GM19455 (cell line): ENCODE results near the gene ZNF546.
"Not testable (repeated sequence)": the region's sequence is repeated elsewhere in the genome, so short reads cannot be mapped to it uniquely, and the experiment has no call there.

Source experiments
- ATAC-seq: cut with Tn5 transposase; IDR thresholded peaks from one replicate; pipeline ENCODE4 v1.9.1; 2021; ENCODE audit not compliant: unreplicated experiment

ZNF546 gene

GRCh38 chr19:39983695-39984300 is 13.1 kb upstream of the ZNF546 start:
- ATAC-seq, result no peak

GRCh38 chr19:39986643-39987042 is 10.2 kb upstream of the ZNF546 start:
- ATAC-seq, result no peak

- no peak for ATAC-seq
Observed at GRCh38 chr19:39987167-39987566, 9.7 kb upstream of the ZNF546 start.

GRCh38 chr19:39987596-39987995 is 9.3 kb upstream of the ZNF546 start:
- ATAC-seq, result no peak

- ATAC-seq, result no peak
Observed at GRCh38 chr19:39993605-39994004, 3.3 kb upstream of the ZNF546 start.

- ATAC-seq, result no peak
Observed at GRCh38 chr19:39994361-39994760, 2.5 kb upstream of the ZNF546 start.

- ATAC-seq, result no peak
Observed at GRCh38 chr19:39995794-39996193, 1.1 kb upstream of the ZNF546 start.

- ATAC-seq, result no peak
Observed at GRCh38 chr19:39996218-39996810, 546 bp upstream of the ZNF546 start.

- ATAC-seq, result no peak
Observed at GRCh38 chr19:39997638-39998216, 867 bp downstream of the ZNF546 start.

- no peak for ATAC-seq
Observed at GRCh38 chr19:39998501-39998900, 1.6 kb downstream of the ZNF546 start.

GRCh38 chr19:40005691-40006272 is 8.9 kb downstream of the ZNF546 start:
- ATAC-seq, result no peak

- ATAC-seq, result no peak
Observed at GRCh38 chr19:40006273-40006691, 9.4 kb downstream of the ZNF546 start.

- ATAC-seq, result no peak
Observed at GRCh38 chr19:40009674-40010073, 12.8 kb downstream of the ZNF546 start.

GRCh38 chr19:40013991-40014390 is 17.1 kb downstream of the ZNF546 start:
- no peak for ATAC-seq

GRCh38 chr19:40023969-40024368 is 27.1 kb downstream of the ZNF546 start:
- ATAC-seq, result no peak

GRCh38 chr19:40025938-40026596 is 29.2 kb downstream of the ZNF546 start:
- no peak for ATAC-seq

- ATAC-seq, result no peak
Observed at GRCh38 chr19:40026597-40026970, 29.7 kb downstream of the ZNF546 start.

GRCh38 chr19:40033989-40034560 is 37.2 kb downstream of the ZNF546 start:
- ATAC-seq, result no peak

GRCh38 chr19:40035996-40036395 is 39.1 kb downstream of the ZNF546 start:
- no peak for ATAC-seq

- not testable (repeated sequence) for ATAC-seq
Observed at GRCh38 chr19:40038047-40038446, 41.2 kb downstream of the ZNF546 start.

GRCh38 chr19:40041718-40042117 is 44.9 kb downstream of the ZNF546 start:
- not testable (repeated sequence) for ATAC-seq
